SK-N-SH (cell line): ENCODE results near the gene SLC26A4. TPM values are rescaled to one million over a fixed set of nuclear protein-coding genes. Genes with fewer than 3 reads are reported as not detected.

ENCODE experiments used
- CTCF ChIA-PET: fragments of 300-600, 350-600 bp; formaldehyde crosslinking; extraction: SDS; loops from one replicate; lab custom pipeline; 2021; lab: Yijun Ruan, JAX
- POLR2A ChIA-PET: fragments of 350-600 bp; sonication (Branson Sonifier 250); formaldehyde crosslinking; extraction: SDS; loops from one replicate; lab custom pipeline; 2020; ENCODE audit warnings: antibody characterized with exemption, inconsistent platforms; lab: Yijun Ruan, JAX
- DNase-seq: peaks from one replicate; pipeline ENCODE4 v3.0.0; 2012
- H2AFZ ChIP-seq: fragments of 200-600 bp; sonication (generic); 2 replicates; pipeline ENCODE4 v1.8.1; 2016; ENCODE audit warnings: antibody characterized with exemption, mild to moderate bottlenecking, low read depth
- H3F3A ChIP-seq: fragments of 200-600 bp; sonication (generic); replicated peaks from 2 replicates; pipeline ENCODE3; 2016; ENCODE audit warnings: antibody characterized with exemption, mild to moderate bottlenecking; ENCODE audit not compliant: insufficient read depth
- H3K27ac ChIP-seq, 2 experiments: fragments of 200-500 bp in 1 of 2; fragments of 200-600 bp in 1 of 2; sonication (Bioruptor generic) in 1 of 2; sonication (generic), shearing (Covaris generic) in 1 of 2; 2 replicates each; pipeline versions ENCODE4 v1.5.1 to v1.6.1; 2014 to 2016; ENCODE audit warnings: low read depth in 2 of 2, inconsistent platforms in 1 of 2, low read length in 1 of 2, mild to moderate bottlenecking in 1 of 2, mixed read lengths in 1 of 2
- H3K27me3 ChIP-seq: fragments of 200-600 bp; sonication (generic), shearing (Covaris generic); 2 replicates; pipeline ENCODE4 v1.6.1; 2016; ENCODE audit warnings: mixed run types; ENCODE audit not compliant: insufficient read depth
- H3K36me3 ChIP-seq, 2 experiments: fragments of 200-500 bp in 1 of 2; fragments of 200-600 bp in 1 of 2; sonication (Bioruptor generic) in 1 of 2; sonication (generic) in 1 of 2; replicated peaks in 1 of 2; 2 replicates each; pipeline versions ENCODE3 to v1.5.1; 2014 to 2016; ENCODE audit warnings: low read length in 1 of 2, mild to moderate bottlenecking in 1 of 2; ENCODE audit not compliant: insufficient read depth in 2 of 2, control insufficient read depth in 1 of 2
- H3K4me1 ChIP-seq, 2 experiments: fragments of 200-500 bp in 1 of 2; fragments of 200-600 bp in 1 of 2; sonication (Bioruptor generic) in 1 of 2; sonication (generic), shearing (Covaris generic) in 1 of 2; 2 replicates each; pipeline versions ENCODE4 v1.5.1 to v1.6.1; 2014 to 2016; ENCODE audit warnings: low read depth in 1 of 2, low read length in 1 of 2, mixed run types in 1 of 2; ENCODE audit not compliant: insufficient read depth in 2 of 2, control insufficient read depth in 1 of 2
- H3K4me2 ChIP-seq: fragments of 200-600 bp; sonication (generic), shearing (Covaris generic); 2 replicates; pipeline ENCODE4 v1.6.1; 2017; ENCODE audit warnings: mixed run types
- H3K4me3 ChIP-seq, 2 experiments: fragments of 200-500 bp in 1 of 2; fragments of 200-600 bp in 1 of 2; sonication (Bioruptor generic) in 1 of 2; sonication (generic), shearing (Covaris generic) in 1 of 2; 2 replicates each; pipeline versions ENCODE4 v1.5.1 to v1.8.1; 2014 to 2016; ENCODE audit warnings: low read depth in 2 of 2, inconsistent platforms in 1 of 2, low read length in 1 of 2, mild to moderate bottlenecking in 1 of 2, mixed read lengths in 1 of 2, moderate library complexity in 1 of 2
- H3K79me2 ChIP-seq: fragments of 200-600 bp; sonication (generic); 2 replicates; pipeline ENCODE4 v1.8.1; 2017; ENCODE audit warnings: mild to moderate bottlenecking; ENCODE audit not compliant: insufficient read depth
- H3K9ac ChIP-seq: fragments of 200-600 bp; sonication (generic); 2 replicates; pipeline ENCODE4 v1.6.1; 2017; ENCODE audit warnings: mixed run types
- H3K9me2 ChIP-seq: fragments of 200-600 bp; sonication (generic); 2 replicates; pipeline ENCODE4 v1.6.1; 2017; ENCODE audit warnings: mixed run types
- H3K9me3 ChIP-seq: fragments of 200-600 bp; sonication (generic); 2 replicates; pipeline ENCODE4 v1.6.1; 2017; ENCODE audit warnings: mixed run types, mild to moderate bottlenecking, moderate library complexity
- H4K20me1 ChIP-seq: fragments of 200-600 bp; sonication (generic); 2 replicates; pipeline ENCODE4 v1.6.1; 2017; ENCODE audit warnings: mild to moderate bottlenecking, mixed run types; ENCODE audit not compliant: insufficient read depth
- CTCF ChIP-seq: fragments of 200-600 bp; sonication (generic); IDR thresholded peaks from 2 replicates; pipeline ENCODE4 v1.6.1; 2017; ENCODE audit warnings: antibody characterized with exemption, mild to moderate bottlenecking, moderate library complexity
- EP300 ChIP-seq, 2 experiments: IDR thresholded peaks; 2 replicates each; pipeline versions ENCODE4 v1.4.0 to v1.6.1; 2012; ENCODE audit warnings: borderline replicate concordance in 1 of 2, low read depth in 1 of 2, low read length in 1 of 2
- EZH2phosphoT487 ChIP-seq: fragments of 200-600 bp; sonication (generic); IDR thresholded peaks from 2 replicates; pipeline ENCODE4 v1.6.1; 2017; ENCODE audit warnings: low read depth, mixed run types, mild to moderate bottlenecking, antibody characterized with exemption, moderate library complexity, borderline replicate concordance
- FOSL2 ChIP-seq: IDR thresholded peaks from 2 replicates; pipeline ENCODE4 v1.4.0; 2012; ENCODE audit warnings: low read depth, mild to moderate bottlenecking, moderate library complexity, borderline replicate concordance
- GABPA ChIP-seq: IDR thresholded peaks from 2 replicates; pipeline ENCODE4 v1.4.0; 2012; ENCODE audit warnings: low read depth, mild to moderate bottlenecking
- JUND ChIP-seq: IDR thresholded peaks from 2 replicates; pipeline ENCODE4 v1.4.0; 2012
- MEF2A ChIP-seq: IDR thresholded peaks from 2 replicates; pipeline ENCODE4 v1.4.0; 2012; ENCODE audit warnings: low read depth, borderline replicate concordance
- PBX3 ChIP-seq: IDR thresholded peaks from 2 replicates; pipeline ENCODE4; 2012
- REST ChIP-seq: IDR thresholded peaks from 2 replicates; pipeline ENCODE4 v1.6.1; 2012; ENCODE audit warnings: mild to moderate bottlenecking, low read depth, low read length, moderate library complexity
- RXRA ChIP-seq: IDR thresholded peaks from 2 replicates; pipeline ENCODE4 v1.4.0; 2012; ENCODE audit warnings: low read depth, mild to moderate bottlenecking, borderline replicate concordance
- YY1 ChIP-seq: IDR thresholded peaks from 2 replicates; pipeline ENCODE4 v1.4.0; 2012; ENCODE audit warnings: low read depth, mild to moderate bottlenecking
- WGBS: methylation state at CpG from one replicate; pipeline ENCODE4 v1.1.6; 2017; ENCODE audit warnings: low lambda C conversion rate; 5-methylcytosine and 5-hydroxymethylcytosine counted together
- polyA plus RNA-seq, 3 experiments: library from polyadenylated mRNA; depleted of rRNA; stranded (reverse); fragments of >200 nt; gene quantifications; 2 replicates each; pipeline ENCODE4 v1.2.3, GENCODE V29; 2012

Gene SLC26A4
- polyA plus RNA-seq, 1 of the 3 experiments (the other 2 are of a cell fraction) = 0.61 TPM

- TF ChIP-seq REST (no peak), EP300 (IDR thresholded peaks at IDR 0.05; ENCODE audit: borderline replicate concordance in 1 of 2, low read depth in 1 of 2, low read length in 1 of 2) (peak; percentile 61 to 95; a peak in 3 of 4 replicates)
Measured at GRCh38 chr7:107614425-107614824, 46.2 kb upstream of the SLC26A4 start (continued).

- Histone ChIP-seq H3K36me3 (peaks cover 38 to 77% of the 10 kb centered on the region in 2 experiments), H3K9me3 (no peaks in the 10 kb centered on the region), H3K9ac (no peak overlapping the region), H3K4me3 (no peak overlapping the region), H3K9me2 (no peaks in the 10 kb centered on the region), H3K27ac (no peak overlapping the region), H2AFZ (no peak overlapping the region), H4K20me1 (no peaks in the 10 kb centered on the region), H3K79me2 (0 out of 2 replicates have a peak, but pooled peaks cover 7% of the 10 kb centered on the region), H3K4me1 (peaks cover 13 to 16% of the 10 kb centered on the region in 2 experiments), H3K27me3 (no peaks in the 10 kb centered on the region), H3F3A (peaks cover 14% of the 10 kb centered on the region), H3K4me2 (no peak overlapping the region)
- POLR2A ChIA-PET = no interaction called here
- CTCF ChIA-PET = interaction anchor here (1.0 to 1.4 kb wide), 3 partner anchors 19 to 115 kb away, joined by 3 to 4 read pairs (median 3); no protein-coding TSS in a partner anchor
- no peak for DNase-seq
- WGBS = 91% methylated on average over 4 of the region's 4 CpGs
- no peak for TF ChIP-seq EZH2phosphoT487
- no peak for TF ChIP-seq PBX3
Measured at GRCh38 chr7:107615910-107616680, 44.5 kb upstream of the SLC26A4 start.

- Histone ChIP-seq H3K4me1 (peaks cover 6 to 8% of the 10 kb centered on the region in 2 experiments; a peak in 3 of 4 replicates), H3K27ac (0 out of 4 replicates have a peak overlapping the region, but pooled peaks of 1 of the 2 experiments have one; percentile 13), H3K9ac (no peak overlapping the region), H3K4me3 (no peak overlapping the region), H2AFZ (no peak overlapping the region), H3K27me3 (no peaks in the 10 kb centered on the region), H4K20me1 (no peaks in the 10 kb centered on the region), H3K9me2 (no peaks in the 10 kb centered on the region), H3K4me2 (no peak overlapping the region), H3K36me3 (peaks cover 27 to 30% of the 10 kb centered on the region in 2 experiments), H3F3A (peaks cover 14% of the 10 kb centered on the region), H3K9me3 (no peaks in the 10 kb centered on the region), H3K79me2 (no peaks in the 10 kb centered on the region)
- no peak for DNase-seq
- TF ChIP-seq GABPA (no peak), JUND (no peak), FOSL2 (no peak), MEF2A (no peak), CTCF (no peak), YY1 (no peak), RXRA (no peak; the same call in 1 of the 2 replicates), PBX3 (no peak)
- CTCF ChIA-PET = no interaction called here
- 80% methylated on average over 1 of the region's 1 CpG for WGBS
- POLR2A ChIA-PET = no interaction called here
Measured at GRCh38 chr7:107622429-107622828, 38.2 kb upstream of the SLC26A4 start.
